ENCODE data around the gene RPS6KA5.

RPS6KA5 gene

DNA sequence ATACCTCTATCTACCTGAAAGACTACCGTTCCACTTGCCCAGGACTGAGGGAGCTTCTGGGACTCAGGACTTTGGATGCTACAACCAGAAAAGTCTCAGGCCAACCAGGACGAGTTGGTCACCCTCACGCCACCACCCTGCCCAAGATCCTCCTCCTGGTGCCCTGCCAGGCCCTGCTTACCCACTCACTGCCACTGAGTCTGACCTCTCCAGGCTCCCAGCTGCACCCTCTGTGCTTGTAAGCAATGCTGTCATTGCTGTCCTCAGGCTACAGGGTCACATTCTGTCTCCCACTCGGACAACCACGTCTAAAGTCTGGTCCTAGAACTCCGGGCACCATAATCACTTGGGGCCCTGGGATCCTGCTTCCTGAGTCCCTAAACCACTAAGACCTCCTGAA is 253.4 kb downstream of the RPS6KA5 start:
- intact Hi-C loops (cut with DNase I), result no loop called here
- DNase-seq, result no peak

DNA sequence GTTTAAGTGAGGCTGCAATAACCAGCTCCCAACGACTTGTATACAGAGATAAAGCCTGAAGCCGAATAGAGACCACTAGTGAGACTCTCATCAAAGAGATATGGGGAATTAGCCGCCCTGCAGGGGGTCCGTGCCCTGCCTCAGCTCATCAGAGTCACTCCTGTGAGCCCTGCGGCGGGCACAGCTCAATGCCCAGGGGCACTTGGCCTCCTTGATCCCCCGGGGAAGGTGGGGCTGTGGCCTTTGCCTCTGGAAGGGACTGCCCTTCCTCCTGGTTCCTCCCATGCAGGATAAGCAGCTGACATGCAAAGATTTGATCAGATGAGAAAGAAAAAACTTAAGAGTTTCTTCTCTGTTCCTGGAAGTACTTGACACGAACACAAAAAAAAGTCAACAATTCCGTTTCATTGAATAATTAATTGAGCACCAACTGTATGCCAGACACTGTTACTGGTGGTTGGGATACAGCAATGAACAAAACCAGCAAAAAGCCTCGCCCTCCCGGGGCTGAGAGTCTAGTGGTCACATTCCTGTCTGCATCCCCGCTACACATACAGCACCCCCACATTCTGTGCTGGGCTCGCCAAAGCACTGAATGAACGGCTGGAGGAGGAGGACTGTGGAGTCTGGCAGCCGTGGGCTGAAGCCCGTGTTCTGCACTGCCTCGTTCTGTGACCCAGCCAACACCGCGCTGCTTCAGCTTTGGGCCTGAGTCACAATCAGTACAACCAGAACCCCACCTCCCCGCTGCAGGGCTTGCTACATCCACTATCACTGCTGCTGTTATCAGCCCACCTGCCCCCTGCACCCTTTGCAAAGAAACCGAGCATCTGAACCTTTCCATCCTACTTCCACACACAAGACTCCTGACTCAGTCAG is 254.5 kb downstream of the RPS6KA5 start:
- peak; percentile 47 to 93 (median 75) for DNase-seq
- intact Hi-C loops (cut with DNase I), result no loop called here

DNA sequence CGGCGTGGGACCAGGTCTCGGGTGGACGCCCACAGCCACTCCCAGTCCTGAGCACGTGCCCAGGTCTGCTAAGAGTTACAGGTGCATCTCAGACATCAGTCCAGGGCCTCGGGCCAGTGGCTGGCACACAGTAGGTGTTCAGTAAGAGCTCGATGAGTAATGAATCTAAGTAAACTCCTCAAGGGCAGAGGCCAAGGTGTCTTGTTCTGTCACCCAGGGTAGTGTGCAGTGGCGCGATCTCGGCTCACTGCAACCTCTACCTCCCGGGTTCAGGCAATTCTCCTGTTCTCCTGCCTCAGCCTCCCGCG is 255.4 kb downstream of the RPS6KA5 start:
- no peak for DNase-seq
- intact Hi-C loops (cut with DNase I), result no loop called here

- DNase-seq, result no peak
- intact Hi-C loops (cut with DNase I), result no loop called here
These were observed 256.0 kb downstream of the RPS6KA5 start for GRCh38 chr14:90804292-90805083.

DNA sequence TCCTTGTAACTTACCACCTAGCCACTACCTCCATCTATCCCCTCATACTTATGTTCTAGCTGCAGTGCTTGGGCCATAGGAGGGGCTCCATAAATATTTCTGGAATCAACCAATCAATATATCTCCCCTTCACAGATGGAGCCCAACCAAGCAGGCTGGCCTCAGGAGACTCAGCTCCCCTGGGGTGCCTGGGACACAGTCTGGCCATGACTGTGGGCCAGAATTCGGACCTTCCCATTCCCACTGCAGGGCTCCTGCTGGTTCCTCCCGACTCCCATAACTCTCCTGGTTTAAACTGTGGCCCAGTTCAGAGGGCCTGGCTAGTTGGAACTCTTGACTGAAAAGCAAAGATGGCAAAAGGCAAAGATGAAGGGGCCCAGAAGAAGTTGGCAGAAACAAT is 257.2 kb downstream of the RPS6KA5 start:
- intact Hi-C loops (cut with DNase I), result no loop called here
- no peak for DNase-seq

DNA sequence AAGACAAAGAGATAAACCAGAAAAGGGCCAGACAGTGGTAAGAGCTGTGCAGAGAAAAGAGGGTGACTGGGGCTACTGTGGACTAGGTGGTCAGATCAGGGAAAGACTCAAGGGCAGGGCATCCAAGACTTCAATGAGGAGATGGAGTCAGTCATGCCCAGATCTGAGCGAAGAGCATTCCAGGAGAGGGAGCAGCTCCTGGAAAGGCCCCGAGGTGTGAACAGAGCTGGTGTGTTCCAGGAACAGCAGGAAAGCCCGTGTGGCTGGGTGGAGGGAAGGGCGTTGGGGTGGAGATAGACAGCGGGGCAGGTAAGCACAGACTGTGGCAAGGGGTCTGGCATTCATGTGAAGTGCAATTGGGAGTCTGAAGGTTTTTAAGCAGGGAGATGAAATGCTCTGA is 261.0 kb downstream of the RPS6KA5 start:
- intact Hi-C loops (cut with DNase I), result no loop called here
- no peak for DNase-seq

- intact Hi-C loops (cut with DNase I), result no loop called here
- DNase-seq, result no peak
These were observed 262.5 kb downstream of the RPS6KA5 start for GRCh38 chr14:90797919-90798318.
